HCT116 (cell line): ENCODE results near the gene SLC38A6. TPM values are rescaled to one million over a fixed set of nuclear protein-coding genes. Genes with fewer than 3 reads are reported as not detected.

Source experiments
- ATAC-seq: fragments of 200-7000 bp; cut with Tn5 transposase; 2 replicates; pipeline ENCODE4 v1.9.1; 2020; ENCODE audit warnings: mild to moderate bottlenecking, moderate library complexity
- BruUV-seq: library from RNA; stranded (reverse); fragments of 400-500 nt; replicated peaks from 2 replicates; lab custom pipeline; 2021; lab: Mats Ljungman, UMichigan
- CTCF ChIA-PET: fragments of 300-600 bp; sonication (Branson Sonifier 250); formaldehyde crosslinking; loops from one replicate; lab custom pipeline; 2021; ENCODE audit warnings: antibody characterized with exemption; lab: Charles Lee
- POLR2A ChIA-PET: fragments of 300-600, 350-600 bp; sonication (Branson Sonifier 250); formaldehyde crosslinking; loops from one replicate; lab custom pipeline; 2021; ENCODE audit warnings: antibody characterized with exemption; lab: Charles Lee
- RAD21 ChIA-PET, 2 experiments: fragments of 300-600 bp; sonication (Branson Sonifier 250); formaldehyde crosslinking; loops; one replicate each; lab custom pipeline; 2023; ENCODE audit warnings: low total read pairs in 2 of 2; ENCODE audit not compliant: uncharacterized antibody in 2 of 2, unreplicated experiment in 2 of 2, low non-redundant PET in 1 of 2; lab: Charles Lee
- DNase-seq: peaks from one replicate; pipeline ENCODE4 v3.0.0-alpha.2; 2010; ENCODE audit warnings: low read depth, low spot score
- H2AFZ ChIP-seq: fragments of 200-600 bp; shearing (Covaris generic), sonication (generic); 2 replicates; pipeline ENCODE4 v1.6.1; 2017; ENCODE audit warnings: low read depth, mixed run types, mixed read lengths, antibody characterized with exemption, low read length; ENCODE audit not compliant: poor library complexity, severe bottlenecking
- H3K27ac ChIP-seq: 2 replicates; pipeline ENCODE4 v1.5.1; 2012; ENCODE audit warnings: low read depth, low read length
- H3K27me3 ChIP-seq: fragments of 200-600 bp; sonication (generic); 2 replicates; pipeline ENCODE4 v1.6.1; 2016; ENCODE audit warnings: mixed run types, low read length, mixed read lengths; ENCODE audit not compliant: insufficient read depth
- H3K36me3 ChIP-seq, 2 experiments: fragments of 200-500 bp in 1 of 2; fragments of 200-600 bp in 1 of 2; sonication (Bioruptor generic) in 1 of 2; sonication (generic) in 1 of 2; 2 replicates each; pipeline versions ENCODE4 v1.5.1 to v1.6.1; 2014 to 2016; ENCODE audit warnings: low read length in 2 of 2, inconsistent platforms in 1 of 2, mixed read lengths in 1 of 2, mixed run types in 1 of 2; ENCODE audit not compliant: insufficient read depth in 2 of 2, control insufficient read depth in 1 of 2
- H3K4me1 ChIP-seq, 2 experiments: fragments of 200-600 bp in 1 of 2; sonication (generic) in 1 of 2; 2 replicates each; pipeline versions ENCODE4 v1.5.1 to v1.6.1; 2012 to 2017; ENCODE audit warnings: low read length in 2 of 2, inconsistent platforms in 1 of 2, mild to moderate bottlenecking in 1 of 2, mixed read lengths in 1 of 2, mixed run types in 1 of 2, moderate library complexity in 1 of 2; ENCODE audit not compliant: insufficient read depth in 2 of 2, control insufficient read depth in 1 of 2
- H3K4me2 ChIP-seq: fragments of 200-600 bp; sonication (generic); 2 replicates; pipeline ENCODE4 v1.6.1; 2017; ENCODE audit warnings: mixed run types, low read length, mixed read lengths
- H3K4me3 ChIP-seq, 2 experiments: fragments of 200-600 bp in 1 of 2; sonication (generic) in 1 of 2; replicated peaks in 1 of 2; 2 replicates each; pipeline ENCODE4 v1.5.1; 2011 to 2016; ENCODE audit warnings: low read length in 2 of 2, control low read depth in 1 of 2, low read depth in 1 of 2, mild to moderate bottlenecking in 1 of 2, mixed read lengths in 1 of 2, mixed run types in 1 of 2
- H3K79me2 ChIP-seq: fragments of 200-600 bp; sonication (generic); 2 replicates; pipeline ENCODE4 v1.6.1; 2017; ENCODE audit warnings: mild to moderate bottlenecking, mixed run types, low read length, moderate library complexity, mixed read lengths; ENCODE audit not compliant: insufficient read depth
- H3K9ac ChIP-seq: fragments of 200-600 bp; sonication (generic); 2 replicates; pipeline ENCODE4 v1.6.1; 2016; ENCODE audit warnings: low read length, mixed read lengths
- H3K9me2 ChIP-seq: fragments of 200-600 bp; sonication (generic), shearing (Covaris generic); 2 replicates; pipeline ENCODE4 v1.6.1; 2017; ENCODE audit warnings: mixed run types, mild to moderate bottlenecking, moderate library complexity; ENCODE audit not compliant: insufficient read depth
- H3K9me3 ChIP-seq, 2 experiments: fragments of 200-500 bp in 1 of 2; fragments of 200-600 bp in 1 of 2; sonication (Bioruptor generic) in 1 of 2; sonication (generic) in 1 of 2; 2 replicates each; pipeline ENCODE4 v1.6.1; 2014 to 2017; ENCODE audit warnings: low read length in 2 of 2, mixed read lengths in 2 of 2, inconsistent platforms in 1 of 2, low read depth in 1 of 2, mild to moderate bottlenecking in 1 of 2, mixed run types in 1 of 2, moderate library complexity in 1 of 2; ENCODE audit not compliant: control insufficient read depth in 1 of 2, insufficient read depth in 1 of 2
- H4K20me1 ChIP-seq: fragments of 200-600 bp; sonication (generic), shearing (Covaris generic); 2 replicates; pipeline ENCODE4 v1.6.1; 2017; ENCODE audit warnings: mixed run types, mild to moderate bottlenecking, moderate library complexity; ENCODE audit not compliant: insufficient read depth
- CEBPB ChIP-seq: IDR thresholded peaks from 2 replicates; pipeline ENCODE4 v1.6.1; 2012; ENCODE audit warnings: low read depth
- EGR1 ChIP-seq: IDR thresholded peaks from 2 replicates; pipeline ENCODE4 v1.6.1; 2012; ENCODE audit warnings: low read depth
- ELF1 ChIP-seq: IDR thresholded peaks from 2 replicates; pipeline ENCODE4 v1.6.1; 2012; ENCODE audit warnings: low read depth, borderline replicate concordance
- EZH2phosphoT487 ChIP-seq: fragments of 200-600 bp; IDR thresholded peaks from 2 replicates; pipeline ENCODE4 v1.6.1; 2018; ENCODE audit warnings: antibody characterized with exemption, borderline replicate concordance
- JUND ChIP-seq: IDR thresholded peaks from 2 replicates; pipeline ENCODE4 v1.6.1; 2012
- REST ChIP-seq: IDR thresholded peaks from 2 replicates; pipeline ENCODE4 v1.6.1; 2012; ENCODE audit warnings: low read depth
- SIN3A ChIP-seq: IDR thresholded peaks from 2 replicates; pipeline ENCODE4 v1.6.1; 2012; ENCODE audit warnings: low read depth
- ZFX ChIP-seq: fragments of 450-650 bp; IDR thresholded peaks from 2 replicates; pipeline ENCODE4 v1.6.1; 2017
- ZNF274 ChIP-seq: fragments of 200-500 bp; sonication (Bioruptor generic); IDR thresholded peaks from 2 replicates; pipeline ENCODE4 v1.6.1; 2014; ENCODE audit warnings: mild to moderate bottlenecking, low read depth, low read length, inconsistent platforms
- intact Hi-C: fragments of 100-400 bp; cut with micrococcal nuclease; formaldehyde crosslinking; loops from 2 replicates; pipeline ENCODE4 v1.10.0; 2022
- total RNA-seq: library from RNA; stranded (reverse); gene quantifications from one replicate; pipeline ENCODE4 v1.2.1, GENCODE V29; 2021; ENCODE audit not compliant: unreplicated experiment
- TF ChIP-seq, protein P1 (sequence below): IDR thresholded peaks from 2 replicates; pipeline ENCODE4 v1.6.1; 2012
- TF ChIP-seq, protein P2 (sequence below): IDR thresholded peaks from 2 replicates; pipeline ENCODE4 v1.6.1; 2012

SLC38A6 gene
- total RNA-seq, 1 experiment from 2014 or later = 9.5 TPM

GRCh38 chr14:60999536-60999935 lies 18.5 kb downstream of the SLC38A6 start:
- RAD21 ChIA-PET = no interaction called here
- H3K4me2 ChIP-seq = no peak overlapping the region
- H3K9me2 ChIP-seq = no peaks in the 10 kb centered on the region
- no TSS peak for BruUV-seq
- CTCF ChIA-PET = no interaction called here
- H3K36me3 ChIP-seq = no peaks in the 10 kb centered on the region
- H3K4me3 ChIP-seq = no peak overlapping the region
- ATAC-seq (no peak), DNase-seq (no peak)
- H2AFZ ChIP-seq = no peak overlapping the region
- no peak overlapping the region for H3K9ac ChIP-seq
- H3K27me3 ChIP-seq = no peaks in the 10 kb centered on the region
- H3K9me3 ChIP-seq = no peaks in the 10 kb centered on the region
- TF ChIP-seq EZH2phosphoT487 (no peak), REST (no peak), ZNF274 (no peak)
- H3K27ac ChIP-seq = no peak overlapping the region
- no peaks in the 10 kb centered on the region for H4K20me1 ChIP-seq
- POLR2A ChIA-PET = no interaction called here
- no peaks in the 10 kb centered on the region for H3K4me1 ChIP-seq
- intact Hi-C loops = no loop called here
- no peaks in the 10 kb centered on the region for H3K79me2 ChIP-seq

DNA sequence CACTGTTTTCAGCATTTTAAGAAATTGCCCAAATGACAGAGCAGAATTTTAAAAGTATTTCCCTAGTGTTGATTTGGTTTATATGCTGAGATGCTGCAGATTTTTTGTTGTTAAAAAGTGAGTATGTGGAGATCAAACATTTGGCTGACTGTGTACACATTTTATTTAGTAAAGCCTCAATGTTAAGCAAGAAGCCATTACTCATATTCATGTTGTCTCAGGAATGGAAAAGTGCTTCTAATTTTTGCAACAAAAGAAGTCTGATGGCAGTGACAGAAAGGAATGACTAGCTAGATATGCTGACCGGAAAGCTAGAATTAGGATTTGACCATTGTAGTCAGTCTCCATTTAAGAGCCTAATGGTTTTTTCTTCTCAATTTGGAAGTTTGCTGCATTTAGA lies 22.5 kb downstream of the SLC38A6 start:
- H3K79me2 ChIP-seq = no peaks in the 10 kb centered on the region
- TF ChIP-seq ELF1 (no peak), CEBPB (no peak), EGR1 (no peak), JUND (no peak), SIN3A (no peak), ZFX (no peak)
- TF ChIP-seq, protein P1, sequence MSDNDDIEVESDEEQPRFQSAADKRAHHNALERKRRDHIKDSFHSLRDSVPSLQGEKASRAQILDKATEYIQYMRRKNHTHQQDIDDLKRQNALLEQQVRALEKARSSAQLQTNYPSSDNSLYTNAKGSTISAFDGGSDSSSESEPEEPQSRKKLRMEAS = no peak
- TF ChIP-seq, protein P2, sequence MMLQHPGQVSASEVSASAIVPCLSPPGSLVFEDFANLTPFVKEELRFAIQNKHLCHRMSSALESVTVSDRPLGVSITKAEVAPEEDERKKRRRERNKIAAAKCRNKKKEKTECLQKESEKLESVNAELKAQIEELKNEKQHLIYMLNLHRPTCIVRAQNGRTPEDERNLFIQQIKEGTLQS = no peak
- no peak overlapping the region for H2AFZ ChIP-seq
- no peaks in the 10 kb centered on the region for H4K20me1 ChIP-seq
- ATAC-seq (no peak), DNase-seq (no peak)
- H3K9me3 ChIP-seq = no peaks in the 10 kb centered on the region
- no peak overlapping the region for H3K4me3 ChIP-seq
- no peaks in the 10 kb centered on the region for H3K36me3 ChIP-seq
- intact Hi-C loops = no loop called here
- no peaks in the 10 kb centered on the region for H3K4me1 ChIP-seq
- H3K9ac ChIP-seq = no peak overlapping the region
- no peaks in the 10 kb centered on the region for H3K9me2 ChIP-seq
- no TSS peak for BruUV-seq
- no peaks in the 10 kb centered on the region for H3K27me3 ChIP-seq
- POLR2A ChIA-PET = no interaction called here
- RAD21 ChIA-PET = no interaction called here
- CTCF ChIA-PET = no interaction called here
- no peak overlapping the region for H3K4me2 ChIP-seq
- no peak overlapping the region for H3K27ac ChIP-seq
